HG03432 (cell line): ENCODE data around the gene VWA1.

Experiments used
- ATAC-seq: cut with Tn5 transposase; IDR thresholded peaks from one replicate; pipeline ENCODE4 v1.9.1; 2021; ENCODE audit warnings: mild to moderate bottlenecking, moderate library complexity; ENCODE audit not compliant: unreplicated experiment

VWA1 gene, protein sequence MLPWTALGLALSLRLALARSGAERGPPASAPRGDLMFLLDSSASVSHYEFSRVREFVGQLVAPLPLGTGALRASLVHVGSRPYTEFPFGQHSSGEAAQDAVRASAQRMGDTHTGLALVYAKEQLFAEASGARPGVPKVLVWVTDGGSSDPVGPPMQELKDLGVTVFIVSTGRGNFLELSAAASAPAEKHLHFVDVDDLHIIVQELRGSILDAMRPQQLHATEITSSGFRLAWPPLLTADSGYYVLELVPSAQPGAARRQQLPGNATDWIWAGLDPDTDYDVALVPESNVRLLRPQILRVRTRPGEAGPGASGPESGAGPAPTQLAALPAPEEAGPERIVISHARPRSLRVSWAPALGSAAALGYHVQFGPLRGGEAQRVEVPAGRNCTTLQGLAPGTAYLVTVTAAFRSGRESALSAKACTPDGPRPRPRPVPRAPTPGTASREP

DNA sequence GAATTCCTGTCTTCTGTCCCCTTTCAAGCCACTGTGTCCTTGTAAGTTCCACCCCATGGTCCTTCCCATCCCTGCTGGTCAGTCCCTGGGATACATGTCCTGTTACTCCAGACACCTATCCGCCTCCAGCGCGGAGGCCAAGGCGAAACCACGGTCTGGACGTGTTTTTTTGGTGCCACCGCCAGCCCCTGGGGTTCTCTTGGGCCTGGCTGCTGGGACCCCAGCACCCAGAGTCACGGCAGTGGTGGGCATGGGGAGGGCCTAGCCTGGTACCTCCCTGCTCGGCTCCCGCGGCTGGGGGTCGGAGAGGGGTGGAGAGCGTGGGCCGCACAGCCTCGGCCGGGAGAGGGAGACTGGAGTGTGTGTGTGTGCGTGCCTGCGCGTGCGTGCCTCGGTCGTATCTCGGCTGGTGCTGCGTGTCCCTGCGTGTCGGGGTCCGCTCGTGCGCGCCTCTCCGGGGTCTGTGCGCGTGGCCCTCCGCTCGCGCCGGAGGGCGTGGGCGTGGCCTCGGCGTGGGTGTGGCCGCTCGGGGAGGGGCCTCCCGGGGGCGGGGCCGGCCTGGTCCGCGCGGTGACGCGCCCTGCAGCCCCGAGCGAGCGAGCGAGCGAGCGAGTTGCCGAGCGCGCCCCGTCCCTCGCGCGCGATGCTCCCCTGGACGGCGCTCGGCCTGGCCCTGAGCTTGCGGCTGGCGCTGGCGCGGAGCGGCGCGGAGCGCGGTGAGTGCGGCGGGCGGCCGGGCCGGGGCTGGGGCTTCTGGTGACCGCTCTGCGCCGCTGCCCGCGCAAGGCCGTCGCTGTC, at the start of gene VWA1:
Gene VWA1, plus strand, starts transcription at position 585 of the 798 bp plus-strand sequence. Its CDS starts 59 bp downstream, at position 644.
- peak; percentile 42 for ATAC-seq

DNA sequence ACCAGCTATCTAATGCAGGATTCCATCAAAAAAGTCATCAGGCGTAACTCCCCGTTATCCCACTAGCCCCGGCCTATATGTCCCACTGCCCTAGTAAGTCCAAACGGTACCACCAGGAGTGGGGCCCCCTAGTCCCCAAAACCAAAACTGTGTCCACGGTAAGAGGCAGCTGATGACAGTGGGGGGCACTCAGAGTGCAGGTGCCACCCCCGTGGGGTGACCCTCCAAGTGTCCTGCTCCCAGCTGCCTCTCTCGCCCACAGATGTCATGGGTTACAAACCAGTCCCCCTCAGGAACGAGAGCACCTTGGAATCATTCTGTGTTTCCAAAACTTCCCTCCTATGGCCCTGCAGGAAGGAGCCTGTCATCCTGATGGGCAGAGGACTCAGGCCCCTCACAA, 49.6 kb upstream of the VWA1 start:
- no peak for ATAC-seq

GRCh38 chr1:1387098-1388077, 48.1 kb upstream of the VWA1 start:
- ATAC-seq, result no peak

DNA sequence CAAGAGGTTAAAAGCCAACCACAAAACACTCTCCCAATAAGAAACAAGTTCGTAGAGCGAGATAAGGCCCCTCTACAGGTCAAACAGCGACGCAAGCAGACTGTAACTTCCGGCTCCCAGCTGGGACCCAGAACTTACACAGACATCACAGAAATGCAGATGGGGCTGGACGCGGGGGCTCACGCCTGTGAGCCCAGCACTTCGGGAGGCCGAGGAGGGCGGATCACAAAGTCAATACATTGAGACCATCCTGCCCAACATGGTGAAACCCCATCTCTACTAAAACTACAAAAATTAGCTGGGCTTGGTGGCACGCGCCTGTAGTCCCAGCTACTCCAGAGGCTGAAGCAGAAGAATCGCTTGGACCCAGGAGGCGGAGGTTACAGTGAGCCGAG, 47.4 kb upstream of the VWA1 start:
- no peak for ATAC-seq

DNA sequence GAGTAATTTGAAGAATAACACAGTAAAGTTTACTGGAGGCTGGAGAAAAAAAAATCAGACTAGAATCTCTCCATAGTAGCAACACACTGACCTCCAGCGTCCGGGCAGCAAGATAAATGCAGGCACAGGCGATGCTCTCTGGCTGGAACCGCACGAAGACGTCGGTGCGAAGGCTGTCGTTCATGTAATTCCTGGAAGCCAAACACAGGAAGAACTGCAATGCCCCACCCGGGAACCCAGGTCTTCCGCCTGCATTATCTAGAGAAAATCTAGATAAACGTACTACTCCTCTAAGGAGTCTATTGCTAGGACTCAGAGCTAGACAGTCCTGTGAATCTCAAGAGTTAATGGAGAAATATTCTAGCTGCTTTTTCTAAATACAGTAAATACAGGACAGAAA, 44.8 kb upstream of the VWA1 start:
- no peak for ATAC-seq

DNA sequence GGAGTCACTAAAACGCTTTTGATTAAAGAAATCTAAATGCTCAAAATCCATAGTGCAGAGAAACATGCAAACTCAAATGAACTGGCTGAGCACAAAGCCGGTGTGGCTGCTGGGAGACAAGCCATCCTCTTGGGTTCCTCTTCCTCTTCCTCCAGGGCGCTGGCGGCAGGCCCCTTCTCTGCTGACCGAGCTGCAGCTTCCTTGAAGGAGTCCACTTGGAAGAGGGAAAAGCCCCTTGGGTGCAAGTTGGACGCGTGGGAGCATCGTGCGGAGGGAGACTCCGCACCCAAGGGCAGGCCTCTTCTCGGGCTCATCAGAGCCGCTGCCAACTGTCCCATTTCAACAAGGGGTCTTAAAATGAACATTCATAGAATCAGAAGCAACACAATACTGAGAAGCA, 44.3 kb upstream of the VWA1 start:
- ATAC-seq, result no peak

DNA sequence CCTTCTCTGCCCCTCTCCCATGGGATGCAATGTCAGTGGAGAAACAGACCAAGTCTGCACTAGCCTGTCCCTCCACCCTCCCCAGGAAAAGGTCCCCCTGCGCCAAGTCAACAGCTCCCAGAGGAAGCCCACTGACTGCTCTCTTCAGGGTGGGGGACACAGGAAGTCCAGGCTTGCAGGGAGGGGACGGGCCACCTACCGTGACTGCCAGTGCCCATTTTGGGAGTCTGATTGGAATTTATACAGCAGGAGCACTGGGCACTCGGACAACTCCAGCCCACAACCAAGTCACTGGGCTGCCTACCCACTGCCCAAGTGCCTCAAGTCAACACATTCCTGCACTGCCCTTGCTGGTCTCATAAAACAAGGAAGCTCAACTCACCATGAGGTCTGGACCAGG, 42.5 kb upstream of the VWA1 start:
- no peak for ATAC-seq

DNA sequence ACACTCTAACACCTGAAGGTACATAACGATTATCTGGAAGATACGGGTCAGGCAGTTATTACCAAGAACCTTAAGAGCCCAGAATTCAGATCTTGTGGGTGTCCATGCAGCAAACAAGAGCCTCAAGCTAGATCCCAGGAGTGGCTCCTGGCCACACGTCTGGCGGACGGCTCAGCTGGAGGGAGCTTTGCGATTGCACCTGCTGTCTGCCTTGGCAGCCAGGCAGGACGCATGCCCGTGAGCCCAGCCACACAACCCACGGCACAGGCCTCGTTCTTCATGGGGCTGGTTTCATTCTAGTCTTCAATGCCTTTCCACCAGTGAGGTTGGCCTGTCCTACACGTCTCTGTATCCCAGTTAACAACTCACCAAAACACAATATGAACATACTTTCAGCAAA, 42.1 kb upstream of the VWA1 start:
- no peak for ATAC-seq

DNA sequence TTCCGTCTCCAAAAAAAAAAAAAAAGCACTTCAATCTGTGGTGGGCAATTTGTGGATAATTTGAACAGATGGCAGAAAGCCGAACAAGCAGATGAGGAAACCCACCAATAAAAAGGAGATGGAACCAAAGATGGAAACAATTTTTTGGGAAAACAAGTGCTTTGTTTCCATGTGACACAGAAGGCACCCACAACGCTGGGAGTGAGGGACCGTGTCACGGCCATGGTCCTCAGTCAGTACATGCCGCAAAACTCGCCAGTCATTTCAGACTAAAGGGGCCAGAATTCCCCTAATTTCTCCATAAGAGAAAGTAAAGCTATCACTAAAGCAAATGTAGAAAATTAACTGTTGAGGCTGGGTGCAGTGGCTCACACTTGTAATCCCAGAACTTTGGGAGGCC, 41.4 kb upstream of the VWA1 start:
- no peak for ATAC-seq

DNA sequence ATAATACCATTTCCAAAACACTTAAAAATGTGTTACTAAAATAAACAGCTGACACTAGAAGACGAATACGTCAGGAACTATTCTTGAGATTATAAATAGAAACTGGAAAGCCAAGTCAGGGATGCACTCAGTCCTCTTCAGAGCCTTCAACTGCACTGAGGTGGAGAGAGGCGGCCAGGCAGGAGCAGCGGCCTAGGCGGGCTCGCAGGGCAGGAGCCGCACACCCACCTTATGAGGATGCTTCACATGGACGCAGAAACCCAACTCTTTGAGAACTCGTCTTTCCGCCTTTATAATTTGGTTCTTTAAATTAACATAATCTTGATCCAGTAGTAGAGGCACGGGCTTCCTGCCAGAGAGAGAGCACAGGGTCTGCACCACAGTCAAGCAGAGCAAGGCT, 40.3 kb upstream of the VWA1 start:
- no peak for ATAC-seq

DNA sequence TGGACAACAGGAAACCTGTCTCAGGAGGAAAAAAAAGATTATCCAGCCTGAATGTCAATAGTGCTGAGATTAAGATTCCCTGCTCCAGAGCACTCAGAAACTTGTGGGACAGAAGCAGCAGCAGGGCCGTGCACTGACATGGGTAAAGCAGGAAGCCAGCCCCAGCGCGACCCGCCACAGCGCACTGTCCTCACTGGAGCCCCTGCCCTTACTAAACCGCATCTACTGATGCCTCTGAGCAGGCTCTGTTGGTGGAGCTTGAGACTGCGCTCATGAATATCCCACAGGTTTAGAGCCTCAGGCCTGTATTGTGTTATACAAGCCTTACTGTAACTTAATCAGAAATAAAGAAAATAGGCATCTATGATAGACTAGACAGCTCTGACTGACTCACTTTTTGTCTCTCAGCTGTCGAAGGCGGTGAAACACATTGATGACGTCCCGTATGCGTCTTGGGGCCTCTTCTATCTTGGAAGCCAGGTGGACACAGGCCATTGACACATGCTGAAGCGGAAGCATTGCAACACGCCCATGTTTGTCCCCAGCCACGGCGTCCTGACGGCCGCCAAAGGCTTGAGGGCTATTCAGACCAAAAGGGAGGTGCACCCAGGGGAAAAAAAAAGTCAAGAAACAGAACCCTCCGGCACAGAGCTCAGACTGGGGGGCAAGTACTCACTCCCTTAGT, 37.5 kb upstream of the VWA1 start:
- ATAC-seq, result no peak

GRCh38 chr1:1398677-1399186, 36.8 kb upstream of the VWA1 start:
- peak; percentile 12 for ATAC-seq

- peak; percentile 92 for ATAC-seq
Observed at GRCh38 chr1:1399187-1399871, 36.2 kb upstream of the VWA1 start, which contains the start of gene CCNL2. TSS of gene CCNL2 (minus strand) at chr1:1399335. CDS start at chr1:1399306, 29 bp downstream.

DNA sequence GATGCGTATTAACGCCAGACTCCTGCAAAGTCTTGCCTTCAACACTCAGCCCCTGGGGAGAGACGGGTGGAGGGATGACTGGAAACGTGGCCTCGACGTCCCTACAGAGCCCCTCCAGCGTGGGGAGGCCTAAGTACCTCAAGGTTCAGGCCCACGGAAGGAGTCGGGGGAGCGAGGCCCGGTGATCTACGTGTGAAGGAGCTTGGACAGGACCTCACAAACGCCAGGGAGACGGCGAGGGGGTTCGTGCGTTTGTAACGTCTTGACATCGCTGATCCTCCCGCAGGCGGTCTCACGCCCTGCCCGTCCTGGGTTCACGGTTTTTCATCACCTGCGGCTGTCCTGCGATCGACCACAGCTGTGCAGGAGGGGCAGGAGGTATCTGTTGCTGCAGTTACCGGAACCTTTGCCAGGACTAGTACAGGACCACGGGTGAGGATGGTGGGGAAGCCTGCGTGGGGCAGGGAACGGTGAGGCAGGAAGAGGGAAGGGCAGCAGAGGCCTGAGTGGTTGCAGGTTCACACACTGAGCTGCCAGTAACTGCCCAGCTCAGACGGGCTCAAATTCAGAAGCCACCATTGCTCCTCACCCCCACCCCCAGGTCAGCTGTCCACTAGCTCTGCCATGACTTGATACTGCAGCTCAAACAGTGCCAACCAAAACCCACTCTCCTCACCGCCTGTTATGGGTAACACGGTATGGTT, 35.5 kb upstream of the VWA1 start:
- no peak for ATAC-seq

- no peak for ATAC-seq
Observed at GRCh38 chr1:1400576-1401456, 34.7 kb upstream of the VWA1 start.

GRCh38 chr1:1401457-1402010, 34.0 kb upstream of the VWA1 start:
- no peak for ATAC-seq

GRCh38 chr1:1402072-1402900, 33.2 kb upstream of the VWA1 start:
- no peak for ATAC-seq
